WI38 (cell line): Measurements from ENCODE around the gene GTF2A1L.

Experiments
- H3K4me3 ChIP-seq: 2 replicates; pipeline ENCODE4 v1.5.1; 2011; ENCODE audit warnings: low read depth, mild to moderate bottlenecking, control low read depth, low read length
- TF ChIP-seq, protein P1 (sequence below): IDR thresholded peaks from 2 replicates; pipeline ENCODE4 v1.5.1; 2012; ENCODE audit warnings: low read depth, mild to moderate bottlenecking, control low read depth, low read length

GTF2A1L gene

DNA sequence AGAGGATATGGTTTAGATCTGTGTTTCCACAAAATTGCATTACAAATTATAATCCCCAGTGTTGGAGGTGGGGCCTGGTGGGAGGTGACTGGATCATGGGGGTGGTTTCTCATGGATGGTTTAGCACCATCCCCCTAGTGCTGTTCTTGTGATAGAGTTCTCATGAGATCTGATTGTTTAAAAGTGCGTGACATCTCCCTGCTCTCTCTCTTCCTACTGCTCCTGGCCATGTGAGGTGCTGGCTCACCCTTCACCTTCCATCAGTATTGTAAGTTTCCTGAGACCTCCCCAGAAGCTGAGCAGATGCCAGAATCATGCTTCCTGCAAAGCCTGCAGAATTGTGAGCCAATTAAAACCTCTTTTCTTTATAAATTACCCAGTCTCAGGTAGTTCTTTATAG, 104.7 kb downstream of the GTF2A1L start:
- TF ChIP-seq, protein P1, sequence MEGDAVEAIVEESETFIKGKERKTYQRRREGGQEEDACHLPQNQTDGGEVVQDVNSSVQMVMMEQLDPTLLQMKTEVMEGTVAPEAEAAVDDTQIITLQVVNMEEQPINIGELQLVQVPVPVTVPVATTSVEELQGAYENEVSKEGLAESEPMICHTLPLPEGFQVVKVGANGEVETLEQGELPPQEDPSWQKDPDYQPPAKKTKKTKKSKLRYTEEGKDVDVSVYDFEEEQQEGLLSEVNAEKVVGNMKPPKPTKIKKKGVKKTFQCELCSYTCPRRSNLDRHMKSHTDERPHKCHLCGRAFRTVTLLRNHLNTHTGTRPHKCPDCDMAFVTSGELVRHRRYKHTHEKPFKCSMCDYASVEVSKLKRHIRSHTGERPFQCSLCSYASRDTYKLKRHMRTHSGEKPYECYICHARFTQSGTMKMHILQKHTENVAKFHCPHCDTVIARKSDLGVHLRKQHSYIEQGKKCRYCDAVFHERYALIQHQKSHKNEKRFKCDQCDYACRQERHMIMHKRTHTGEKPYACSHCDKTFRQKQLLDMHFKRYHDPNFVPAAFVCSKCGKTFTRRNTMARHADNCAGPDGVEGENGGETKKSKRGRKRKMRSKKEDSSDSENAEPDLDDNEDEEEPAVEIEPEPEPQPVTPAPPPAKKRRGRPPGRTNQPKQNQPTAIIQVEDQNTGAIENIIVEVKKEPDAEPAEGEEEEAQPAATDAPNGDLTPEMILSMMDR: no peak
- H3K4me3 ChIP-seq: no peak overlapping the region

DNA sequence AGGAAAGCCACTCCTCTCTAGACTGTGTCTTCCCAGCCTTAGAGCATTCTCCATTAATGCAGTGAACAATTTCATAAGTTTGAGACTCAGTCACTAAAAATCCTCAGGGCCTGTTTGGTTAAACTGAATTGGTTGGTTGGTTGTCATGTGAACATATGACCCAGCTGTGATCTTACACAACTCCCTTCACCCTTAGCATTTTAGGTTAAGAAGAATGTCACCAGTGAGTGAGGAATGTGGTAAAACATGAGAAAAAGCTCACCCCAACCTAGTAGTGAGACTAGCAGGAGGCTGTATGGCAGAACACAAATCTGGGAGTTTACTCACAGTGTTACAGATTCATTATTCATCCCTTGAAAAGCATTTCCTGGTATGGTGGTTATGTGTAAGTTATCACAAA, 105.5 kb downstream of the GTF2A1L start:
- no peak overlapping the region for H3K4me3 ChIP-seq
- TF ChIP-seq, protein P1: no peak

DNA sequence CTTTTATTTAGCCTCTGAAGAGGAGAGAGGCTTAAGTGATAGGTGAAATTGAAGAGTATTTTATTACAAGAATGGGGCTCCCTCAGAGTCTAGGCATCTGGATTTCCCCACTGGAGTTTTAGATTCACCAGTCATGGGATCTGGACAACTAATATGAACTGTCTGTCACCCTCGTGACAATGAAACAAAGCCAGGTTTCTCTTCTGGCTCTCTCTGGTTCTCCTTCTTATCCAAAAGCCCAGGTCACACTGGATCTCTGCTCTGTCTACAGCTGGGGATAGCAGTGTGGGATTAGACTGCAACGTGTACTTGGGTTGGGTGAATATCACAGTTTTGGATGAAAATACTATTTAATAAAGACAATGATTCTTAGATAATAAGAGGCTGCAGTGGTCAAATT, 106.6 kb downstream of the GTF2A1L start:
- TF ChIP-seq, protein P1: no peak
- no peak overlapping the region for H3K4me3 ChIP-seq

DNA sequence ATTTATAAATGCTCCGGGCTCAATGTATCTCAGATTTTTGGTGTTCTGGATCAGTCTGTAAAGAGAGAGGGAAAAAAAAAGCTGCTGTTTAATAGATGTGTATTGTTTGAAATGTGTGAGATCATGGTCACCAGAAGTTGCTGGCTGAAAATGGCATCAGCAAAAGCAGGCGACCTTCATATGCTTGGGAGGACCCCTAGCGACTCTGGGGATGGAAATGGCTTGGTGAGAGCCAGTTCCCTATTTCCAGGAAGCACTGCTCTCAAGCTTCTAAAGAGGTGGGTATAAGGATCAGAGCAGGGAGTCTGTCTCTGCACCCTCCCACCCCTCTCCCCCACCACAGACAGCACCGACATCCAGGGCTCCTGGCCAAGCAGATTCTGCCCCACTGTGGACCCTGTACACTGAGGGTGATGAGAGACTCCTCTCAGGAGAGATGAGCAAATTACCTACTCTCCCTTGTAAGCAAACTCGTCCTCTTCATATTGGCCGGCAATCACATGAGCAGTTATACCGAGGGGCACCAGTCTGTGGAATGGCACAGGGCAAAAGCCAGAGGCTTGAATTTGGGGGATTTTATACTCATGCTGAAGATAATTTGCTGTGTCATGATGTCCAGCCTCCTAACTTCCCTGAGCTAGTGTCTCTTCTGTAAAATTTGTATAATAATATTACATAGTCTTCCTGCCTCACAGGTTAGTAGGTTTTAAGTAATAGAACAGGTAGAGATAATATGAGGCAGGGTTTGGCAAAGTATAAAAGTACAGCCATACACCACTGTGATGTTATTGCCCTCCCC, 108.2 kb downstream of the GTF2A1L start:
- H3K4me3 ChIP-seq: no peak overlapping the region
- TF ChIP-seq, protein P1: no peak

DNA sequence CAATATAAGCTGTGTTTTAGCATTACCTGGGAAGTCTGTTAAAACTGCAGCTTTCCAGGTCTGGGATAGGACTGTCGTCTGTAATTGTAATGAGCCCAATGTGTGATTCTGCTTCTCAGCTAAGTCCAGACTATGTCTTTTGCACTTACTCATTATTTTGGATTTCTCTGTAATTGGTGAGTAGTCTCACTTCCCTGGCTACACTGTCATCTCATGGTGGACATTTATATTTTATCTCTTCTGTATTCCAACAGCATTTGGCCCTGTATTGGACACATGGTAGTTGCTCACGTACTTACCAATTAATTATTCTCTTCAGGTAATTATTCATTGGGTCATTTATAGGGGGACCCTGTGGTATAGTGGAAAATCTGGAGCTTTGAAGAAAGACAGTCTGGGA, 109.9 kb downstream of the GTF2A1L start:
- TF ChIP-seq, protein P1: no peak
- no peak overlapping the region for H3K4me3 ChIP-seq

DNA sequence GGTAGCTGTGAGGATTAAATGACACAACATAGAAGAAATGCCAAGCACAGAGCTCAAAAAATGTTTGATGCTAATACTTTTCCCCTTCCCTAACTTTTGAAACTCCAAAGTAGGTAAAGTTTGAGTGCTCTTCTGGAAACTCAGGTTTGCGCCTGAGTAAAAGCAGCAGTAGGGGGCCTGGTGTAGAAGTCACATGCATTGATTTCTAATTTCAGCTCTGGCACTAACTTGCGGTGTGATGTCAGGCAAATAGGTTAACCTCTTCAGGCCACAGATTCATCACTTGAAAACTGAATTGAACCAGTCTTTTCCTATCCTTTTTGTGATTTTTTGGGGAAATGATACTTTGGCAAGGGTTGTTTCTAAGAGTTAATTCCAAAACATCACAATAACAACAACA, 110.6 kb downstream of the GTF2A1L start:
- TF ChIP-seq, protein P1: no peak
- H3K4me3 ChIP-seq: no peak overlapping the region

DNA sequence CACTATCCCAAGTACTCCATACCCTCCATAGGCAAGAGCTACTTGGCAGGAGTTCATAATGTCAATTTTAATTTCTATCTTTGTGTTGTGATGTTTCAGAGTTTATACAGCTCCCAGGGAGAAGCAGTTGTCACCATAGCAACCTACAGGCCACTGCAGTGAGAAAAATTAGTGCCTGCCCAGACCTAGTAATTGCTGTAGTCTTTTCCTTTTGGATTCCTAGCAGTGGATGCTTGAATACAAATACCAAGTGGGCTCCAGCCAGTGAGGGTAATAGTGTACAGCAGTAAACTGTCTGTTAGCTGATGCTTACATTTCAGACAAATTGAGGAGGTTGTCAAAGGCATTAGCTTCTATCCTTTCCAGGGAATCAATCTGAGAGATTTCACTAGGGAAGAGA, 111.2 kb downstream of the GTF2A1L start:
- TF ChIP-seq, protein P1: no peak
- H3K4me3 ChIP-seq: no peak overlapping the region
